ENCODE data around the gene KCNH2. TPM values are rescaled to one million over a fixed set of nuclear protein-coding genes. Genes with fewer than 3 reads are reported as not detected.

KCNH2 gene
- total RNA-seq, 6 experiments from 2014 or later = not detected

DNA sequence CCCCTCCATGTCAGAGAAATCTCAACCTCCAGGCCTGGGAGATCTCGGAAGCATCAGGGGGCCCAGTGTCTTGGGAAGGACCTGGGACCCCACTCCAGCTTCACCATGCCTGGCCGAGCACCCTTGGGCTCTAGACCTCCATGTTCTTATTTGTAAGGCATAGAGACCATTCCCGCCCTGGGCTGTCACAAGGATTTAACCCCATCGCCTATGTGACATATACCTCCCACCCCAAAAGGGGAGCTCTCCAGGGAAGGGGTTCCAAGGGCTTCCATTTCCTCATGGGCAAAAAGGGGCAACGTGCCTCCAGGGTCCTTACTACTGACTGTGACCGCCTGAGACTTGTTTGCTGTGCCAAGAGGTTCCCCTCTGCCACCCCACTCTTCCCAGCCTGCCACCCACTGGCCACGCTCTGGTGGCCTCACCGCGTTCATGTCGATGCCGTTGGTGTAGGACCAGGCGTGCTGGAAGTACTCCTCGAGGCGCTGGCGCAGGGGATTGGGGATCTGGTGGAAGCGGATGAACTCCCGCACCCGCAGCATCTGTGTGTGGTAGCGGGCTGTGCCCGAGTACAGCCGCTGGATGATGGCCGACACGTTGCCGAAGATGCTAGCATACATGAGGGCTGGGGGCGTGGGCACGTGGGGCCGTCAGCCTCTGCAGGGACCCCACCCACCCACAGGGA is 27.5 kb downstream of the KCNH2 start:
- no peak for DNase-seq
- Mint-ChIP-seq H3K27ac (no peak overlapping the region), H3K9me3 (no peaks in the 10 kb centered on the region), H3K4me3 (no peak overlapping the region), H3K27me3 (ENCODE audit: insufficient read depth) (peaks cover 26% of the 10 kb centered on the region), H3K36me3 (ENCODE audit: low read depth) (no peaks in the 10 kb centered on the region), H3K4me1 (ENCODE audit: low read depth) (peaks cover 6% of the 10 kb centered on the region)
- TF ChIP-seq, protein P1, sequence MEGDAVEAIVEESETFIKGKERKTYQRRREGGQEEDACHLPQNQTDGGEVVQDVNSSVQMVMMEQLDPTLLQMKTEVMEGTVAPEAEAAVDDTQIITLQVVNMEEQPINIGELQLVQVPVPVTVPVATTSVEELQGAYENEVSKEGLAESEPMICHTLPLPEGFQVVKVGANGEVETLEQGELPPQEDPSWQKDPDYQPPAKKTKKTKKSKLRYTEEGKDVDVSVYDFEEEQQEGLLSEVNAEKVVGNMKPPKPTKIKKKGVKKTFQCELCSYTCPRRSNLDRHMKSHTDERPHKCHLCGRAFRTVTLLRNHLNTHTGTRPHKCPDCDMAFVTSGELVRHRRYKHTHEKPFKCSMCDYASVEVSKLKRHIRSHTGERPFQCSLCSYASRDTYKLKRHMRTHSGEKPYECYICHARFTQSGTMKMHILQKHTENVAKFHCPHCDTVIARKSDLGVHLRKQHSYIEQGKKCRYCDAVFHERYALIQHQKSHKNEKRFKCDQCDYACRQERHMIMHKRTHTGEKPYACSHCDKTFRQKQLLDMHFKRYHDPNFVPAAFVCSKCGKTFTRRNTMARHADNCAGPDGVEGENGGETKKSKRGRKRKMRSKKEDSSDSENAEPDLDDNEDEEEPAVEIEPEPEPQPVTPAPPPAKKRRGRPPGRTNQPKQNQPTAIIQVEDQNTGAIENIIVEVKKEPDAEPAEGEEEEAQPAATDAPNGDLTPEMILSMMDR (IDR thresholded peaks at IDR 0.05) = no peak

GRCh38 chr7:150949971-150950491 is 28.1 kb downstream of the KCNH2 start:
- H3K36me3 Mint-ChIP-seq (ENCODE audit: low read depth) = no peaks in the 10 kb centered on the region
- H3K4me1 Mint-ChIP-seq (ENCODE audit: low read depth) = peaks cover 6% of the 10 kb centered on the region
- H3K9me3 Mint-ChIP-seq = no peaks in the 10 kb centered on the region
- no peak for DNase-seq
- TF ChIP-seq, protein P1 (IDR thresholded peaks at IDR 0.05) = no peak
- H3K27me3 Mint-ChIP-seq (ENCODE audit: insufficient read depth) = peaks cover 29% of the 10 kb centered on the region
- no peak overlapping the region for H3K27ac Mint-ChIP-seq
- no peak overlapping the region for H3K4me3 Mint-ChIP-seq

GRCh38 chr7:150949564-150949963 is 28.6 kb downstream of the KCNH2 start:
- Mint-ChIP-seq H3K4me3 (no peak overlapping the region), H3K27me3 (ENCODE audit: insufficient read depth) (peaks cover 29% of the 10 kb centered on the region), H3K27ac (no peak overlapping the region), H3K36me3 (ENCODE audit: low read depth) (no peaks in the 10 kb centered on the region), H3K9me3 (no peaks in the 10 kb centered on the region), H3K4me1 (ENCODE audit: low read depth) (peaks cover 6% of the 10 kb centered on the region)
- TF ChIP-seq, protein P1 (IDR thresholded peaks at IDR 0.05) = no peak
- no peak for DNase-seq

GRCh38 chr7:150948791-150949251 is 29.3 kb downstream of the KCNH2 start:
- Mint-ChIP-seq H3K4me3 (no peak overlapping the region), H3K36me3 (ENCODE audit: low read depth) (no peaks in the 10 kb centered on the region), H3K4me1 (ENCODE audit: low read depth) (peaks cover 6% of the 10 kb centered on the region), H3K27ac (no peak overlapping the region), H3K27me3 (ENCODE audit: insufficient read depth) (peaks cover 25% of the 10 kb centered on the region), H3K9me3 (no peaks in the 10 kb centered on the region)
- TF ChIP-seq, protein P1 (IDR thresholded peaks at IDR 0.05) = no peak
- DNase-seq = no peak

DNA sequence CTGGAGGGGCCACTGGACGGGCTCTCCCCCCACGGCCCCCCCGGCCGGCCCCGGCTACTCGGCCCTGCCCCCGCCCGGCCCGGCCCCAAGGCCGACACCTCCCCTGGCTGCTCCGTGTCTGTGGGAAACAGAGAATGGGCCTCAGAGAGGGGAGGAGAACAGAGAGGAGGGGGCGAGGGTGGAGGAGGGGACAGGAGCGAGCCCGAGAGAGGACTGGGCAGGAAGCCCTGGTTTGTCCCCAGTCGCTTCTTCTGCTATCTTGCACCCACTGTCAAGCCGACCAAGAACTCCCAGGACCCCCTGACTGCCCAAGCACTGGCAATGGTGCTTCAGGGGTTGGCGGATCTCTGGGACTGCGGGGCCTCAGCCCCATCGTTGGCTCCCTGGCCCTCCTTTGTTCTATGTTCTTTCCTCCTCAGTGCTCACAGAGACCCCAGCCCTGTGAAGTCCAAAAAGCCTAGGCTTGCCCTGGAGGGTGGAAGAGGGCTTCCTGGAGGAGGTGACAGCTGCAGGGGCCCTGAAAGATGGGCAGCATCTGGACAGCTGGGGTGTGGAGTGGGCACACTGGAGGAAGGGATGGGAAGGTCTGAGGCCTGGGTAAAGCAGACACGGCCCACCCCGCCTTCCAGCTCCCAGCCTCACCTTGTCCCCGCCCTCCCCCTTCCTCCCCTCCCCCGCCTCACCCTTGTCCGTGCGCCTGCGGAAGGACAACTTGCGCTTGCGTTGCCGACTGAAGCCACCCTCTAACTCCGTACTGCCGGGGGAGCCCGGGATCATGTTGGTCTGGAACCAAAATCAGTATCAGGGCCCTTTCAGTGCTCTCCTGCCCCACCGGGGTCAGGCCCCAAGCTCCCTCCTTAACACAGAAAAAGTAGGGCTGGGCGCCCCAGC is 30.1 kb downstream of the KCNH2 start:
- H3K4me3 Mint-ChIP-seq = no peak overlapping the region
- TF ChIP-seq, protein P1 (IDR thresholded peaks at IDR 0.05) = no peak
- no peak overlapping the region for H3K27ac Mint-ChIP-seq
- H3K4me1 Mint-ChIP-seq (ENCODE audit: low read depth) = peaks cover 6% of the 10 kb centered on the region
- peaks cover 21% of the 10 kb centered on the region for H3K27me3 Mint-ChIP-seq (ENCODE audit: insufficient read depth)
- no peak for DNase-seq
- no peaks in the 10 kb centered on the region for H3K9me3 Mint-ChIP-seq
- H3K36me3 Mint-ChIP-seq (ENCODE audit: low read depth) = no peaks in the 10 kb centered on the region

All from HFFc6 (cell line).